GM19467 (cell line): ENCODE data around the gene UROC1.

ENCODE experiments used
- ATAC-seq: cut with Tn5 transposase; IDR thresholded peaks from one replicate; pipeline ENCODE4 v1.9.1; 2021; ENCODE audit warnings: mild to moderate bottlenecking, moderate library complexity; ENCODE audit not compliant: unreplicated experiment

The UROC1 gene

DNA sequence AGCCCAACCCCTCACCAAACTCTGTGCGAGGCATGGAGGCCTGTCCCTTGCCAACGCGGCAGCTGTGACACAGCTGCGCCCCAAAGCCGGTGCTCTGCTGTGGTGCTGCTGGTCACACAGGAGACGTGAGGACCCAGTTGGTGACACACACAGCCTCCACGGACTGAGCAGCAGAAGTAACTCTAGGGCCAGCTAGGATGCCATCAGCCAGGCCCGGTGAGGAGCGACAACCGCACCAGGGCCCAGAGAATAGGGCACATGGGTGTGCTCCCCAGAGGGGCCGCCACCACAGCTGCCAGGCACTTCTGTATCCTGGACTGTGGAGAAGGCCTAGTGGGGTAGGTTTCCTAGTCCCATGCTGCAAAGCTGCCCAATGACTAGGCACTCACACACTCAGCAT, 52.6 kb downstream of the UROC1 start:
- no peak for ATAC-seq

DNA sequence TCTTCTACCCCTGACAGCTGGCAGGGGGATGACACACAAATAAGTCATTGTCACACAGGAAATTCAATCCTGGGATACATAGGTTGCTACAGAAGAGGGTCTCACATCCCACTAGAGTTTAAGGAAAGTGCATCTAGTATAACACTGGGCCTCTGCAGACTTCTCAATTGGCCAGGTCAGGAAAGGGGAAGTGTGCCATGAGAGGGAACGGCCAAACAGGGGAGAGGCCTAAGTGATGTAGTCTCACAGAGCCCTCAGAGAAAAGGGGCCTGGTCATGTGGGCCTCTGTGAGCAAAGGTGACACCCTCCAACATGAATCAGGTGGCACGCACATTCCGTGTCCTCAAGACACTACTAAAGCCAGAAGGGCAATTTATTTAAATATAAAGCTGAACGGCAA, 53.1 kb downstream of the UROC1 start:
- no peak for ATAC-seq

DNA sequence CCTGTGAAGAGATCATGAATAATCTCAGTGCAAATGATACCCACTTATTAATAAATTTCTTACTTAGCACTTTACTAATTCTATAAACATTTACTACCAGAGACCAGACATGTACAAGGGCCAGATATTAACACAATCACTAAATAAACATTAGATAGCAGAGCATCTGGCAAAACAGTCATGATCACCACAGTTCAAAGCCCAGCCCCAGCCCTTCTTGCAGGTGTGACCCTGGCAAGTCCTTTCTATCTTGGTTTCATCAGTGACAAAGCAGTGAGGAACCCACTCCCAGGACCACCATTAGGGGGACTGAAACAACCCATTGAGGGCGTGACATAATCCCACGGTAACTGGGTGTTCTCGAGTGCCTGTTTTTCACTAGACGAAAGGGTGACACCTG, 53.5 kb downstream of the UROC1 start:
- no peak for ATAC-seq

DNA sequence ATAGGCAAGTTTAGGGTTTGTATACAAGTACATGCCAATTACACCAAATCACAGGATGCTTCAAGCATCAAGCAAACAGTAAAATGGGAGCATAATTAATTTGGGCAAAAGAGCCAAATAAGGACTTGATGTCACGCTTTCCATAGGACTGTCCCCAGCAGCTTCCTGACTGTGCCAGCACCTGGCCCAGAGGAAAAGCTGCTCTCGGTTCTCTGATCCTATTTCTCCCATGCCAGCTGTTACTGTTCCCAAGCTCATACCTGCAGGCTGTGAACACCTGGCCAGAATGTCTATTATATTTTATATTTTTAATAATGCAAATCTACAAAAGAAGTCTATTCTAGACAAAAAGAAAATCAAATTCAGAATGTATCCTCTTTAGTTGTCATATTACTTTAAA, 54.1 kb downstream of the UROC1 start:
- no peak for ATAC-seq

DNA sequence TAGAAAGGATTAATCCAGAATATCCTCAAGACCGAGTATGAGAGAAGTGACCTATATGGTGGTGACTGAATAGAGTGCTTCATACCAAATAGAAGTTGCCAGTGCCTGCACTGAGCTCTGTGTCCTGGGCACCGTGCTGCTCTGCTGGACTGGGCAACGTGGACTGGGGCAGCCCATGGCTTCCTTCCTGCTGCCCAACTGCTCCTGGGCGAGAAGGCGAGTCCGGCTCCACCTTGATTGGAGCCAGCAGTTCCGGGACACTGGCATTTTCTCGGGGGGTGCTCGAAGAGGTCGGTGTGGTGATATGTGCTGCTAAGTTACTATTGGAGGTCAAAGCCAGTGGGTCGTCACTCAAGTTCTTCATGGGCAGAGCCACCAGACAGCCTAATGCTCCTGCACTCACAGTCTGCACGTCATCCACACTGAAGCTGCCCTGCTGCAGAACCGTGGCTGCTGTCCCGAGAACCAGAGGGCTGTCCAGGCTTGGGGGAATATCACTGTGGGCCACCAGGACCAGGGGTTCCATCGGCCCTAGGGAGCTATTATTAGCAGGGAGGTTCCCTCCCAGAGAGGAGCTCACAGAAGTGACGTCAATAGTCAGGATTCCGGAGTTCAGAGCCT, 56.0 kb downstream of the UROC1 start:
- no peak for ATAC-seq

DNA sequence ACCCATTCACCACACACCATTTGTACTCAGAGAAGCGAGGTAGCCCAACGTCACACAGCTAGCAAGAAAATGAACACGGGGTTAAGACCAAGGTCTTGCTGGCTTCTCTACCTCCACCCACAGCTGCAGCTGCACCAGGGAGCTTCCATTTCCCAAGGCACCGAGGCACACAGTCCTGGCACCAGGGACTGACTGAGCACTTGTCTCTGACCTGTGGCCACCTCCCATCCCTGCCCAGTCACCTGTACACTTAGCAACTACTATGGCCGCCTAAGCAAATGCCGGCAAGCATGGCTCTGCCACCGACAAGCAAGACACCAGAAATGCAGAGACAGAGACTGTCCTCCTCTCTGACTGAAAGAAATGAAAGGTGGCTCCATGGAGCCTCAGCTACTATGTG, 57.2 kb downstream of the UROC1 start:
- no peak for ATAC-seq

DNA sequence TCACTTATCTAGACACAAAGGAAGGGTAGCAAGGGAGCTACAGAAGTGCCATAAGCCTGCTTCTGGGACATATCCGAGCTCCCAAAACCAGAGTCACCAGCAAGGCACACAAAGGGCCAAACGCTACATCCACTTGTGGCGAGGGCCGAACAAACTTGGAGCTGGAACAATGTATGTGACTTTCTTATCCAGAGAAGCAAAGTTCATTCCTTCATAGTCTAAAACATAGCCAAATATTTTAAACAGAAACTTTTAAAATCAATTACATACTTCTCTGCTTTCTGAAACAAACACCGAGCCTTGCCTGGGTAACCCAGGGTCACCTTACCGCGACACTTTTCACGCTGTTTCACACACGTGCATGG, 57.8 kb downstream of the UROC1 start:
- ATAC-seq = no peak

DNA sequence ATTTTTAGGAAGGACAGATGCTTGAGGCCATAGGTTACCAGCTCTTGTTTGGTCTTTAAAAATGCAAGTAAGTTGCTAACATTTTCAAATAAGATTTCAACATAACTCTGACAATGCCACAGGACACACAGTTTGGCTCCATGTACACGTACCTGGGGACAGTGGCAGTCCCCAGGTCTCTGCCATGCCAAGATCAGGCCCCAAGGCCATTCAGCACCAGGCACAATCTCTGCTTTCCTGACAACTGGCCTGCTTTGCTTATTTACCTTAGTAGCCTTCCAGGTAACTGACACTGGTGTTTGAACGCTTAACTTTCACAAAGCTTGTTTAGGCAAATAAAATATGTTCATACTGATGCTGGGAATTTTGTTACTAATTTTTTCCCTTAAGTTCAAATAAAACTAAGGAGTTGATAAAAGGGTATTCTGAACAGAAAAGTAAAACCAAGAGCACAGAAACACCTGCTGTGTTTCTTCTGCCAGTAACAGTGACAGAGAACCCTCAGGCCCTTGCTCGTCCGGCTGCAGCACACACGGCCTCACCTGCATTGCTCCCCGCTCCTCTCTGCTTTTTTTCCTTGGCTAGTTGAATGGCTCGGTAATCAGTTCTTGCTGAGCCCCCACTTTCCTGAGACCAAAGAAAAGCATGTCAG, 58.3 kb downstream of the UROC1 start:
- ATAC-seq = no peak

DNA sequence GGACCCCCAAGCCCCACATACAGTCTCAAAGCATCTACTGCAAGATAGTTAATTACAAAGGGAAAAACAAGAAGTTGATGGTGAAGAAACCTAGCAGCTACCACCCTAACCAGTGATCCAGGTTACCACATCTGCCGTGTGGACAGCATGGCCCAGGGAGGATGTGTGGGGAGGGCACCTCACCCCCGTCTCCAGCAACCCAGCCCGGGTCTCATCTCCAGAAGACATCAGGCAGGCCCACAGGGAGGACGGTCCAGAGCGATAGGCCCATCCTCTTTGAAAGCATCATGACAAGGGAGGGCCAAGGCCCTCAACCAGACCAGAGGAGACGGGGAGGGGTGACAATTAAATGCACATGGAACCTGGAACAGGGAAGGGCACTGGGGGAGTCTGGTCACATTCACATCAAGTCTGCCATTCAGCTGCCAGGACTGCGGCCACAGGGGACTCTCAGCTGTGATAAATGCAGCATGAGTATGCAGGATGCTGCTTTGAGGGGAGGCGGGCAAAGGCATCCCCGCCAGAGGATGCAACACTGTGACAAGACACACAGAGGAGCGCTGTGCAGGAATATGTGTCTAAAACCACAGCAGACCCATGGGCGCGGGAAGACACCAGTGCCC, 60.7 kb downstream of the UROC1 start:
- no peak for ATAC-seq

DNA sequence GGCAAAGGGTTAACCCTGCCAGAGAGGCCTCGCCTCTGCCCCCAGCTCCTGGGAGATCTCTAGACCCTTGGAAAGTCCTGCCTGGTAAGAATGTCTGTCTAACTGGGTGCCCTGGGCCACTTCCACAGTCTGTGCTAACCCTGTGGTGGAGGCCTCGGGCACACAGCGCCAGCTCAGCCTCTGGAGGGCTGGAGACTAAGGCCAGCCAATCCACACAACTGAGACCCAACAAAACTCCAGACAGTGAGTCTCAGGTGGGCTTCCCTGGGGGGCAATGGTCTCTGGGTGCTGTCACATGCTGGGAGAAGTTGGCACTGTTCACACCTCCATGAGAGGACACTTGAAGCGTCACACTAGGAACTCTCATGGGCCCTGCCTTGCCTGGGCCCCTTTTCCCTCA, 61.4 kb downstream of the UROC1 start:
- ATAC-seq = no peak

DNA sequence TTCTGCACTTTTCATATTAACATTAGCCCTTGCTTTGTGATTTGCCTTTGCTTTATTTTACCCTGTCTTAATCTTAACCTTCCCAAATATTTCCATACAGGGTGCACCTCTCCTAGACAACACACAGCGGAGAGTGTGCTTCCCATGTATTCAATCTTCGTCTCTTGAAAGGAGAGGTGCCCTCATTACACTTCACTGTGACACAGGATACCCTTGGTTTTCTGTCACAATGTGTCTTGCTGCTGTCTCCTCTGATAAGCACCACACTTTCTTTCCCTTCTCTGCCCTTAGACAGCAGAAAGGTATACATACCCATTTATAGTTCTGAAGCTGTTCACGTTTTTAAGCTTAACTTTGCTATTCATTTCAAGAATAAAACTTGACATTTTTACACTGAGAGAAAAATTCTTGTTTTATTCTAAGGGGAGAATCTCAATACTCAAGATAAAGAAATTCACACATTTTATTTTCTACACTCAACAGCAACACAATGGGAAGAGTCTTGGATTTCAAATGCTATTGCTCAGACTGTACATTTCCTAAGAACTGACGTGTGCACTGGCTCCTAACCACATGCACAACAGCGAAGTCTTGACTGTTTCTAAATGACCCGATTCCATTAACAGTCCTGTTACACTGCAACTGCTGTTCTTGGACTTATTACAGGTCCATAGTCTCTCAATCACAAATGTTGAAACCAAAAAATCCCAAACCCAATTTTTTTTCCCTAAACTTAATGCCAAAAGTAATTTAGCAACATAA, 63.0 kb downstream of the UROC1 start:
- no peak for ATAC-seq

DNA sequence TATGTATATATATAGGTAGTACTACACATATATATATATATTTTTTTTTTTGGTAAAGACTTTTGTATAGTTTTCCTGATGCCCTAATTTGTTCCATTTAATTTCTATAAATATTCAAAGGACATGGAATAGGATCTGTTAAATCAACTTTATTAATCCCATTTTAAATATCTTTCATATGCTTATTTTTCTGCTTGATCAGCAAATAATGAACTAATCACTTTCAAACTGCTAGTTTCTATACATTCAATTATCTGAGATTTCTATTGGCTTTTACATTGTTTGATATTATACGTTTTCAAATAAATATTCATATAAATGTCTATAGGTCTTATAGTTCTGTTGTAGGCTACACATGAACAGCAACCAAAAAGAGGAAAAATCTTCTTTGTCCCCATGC, 63.5 kb downstream of the UROC1 start:
- no peak for ATAC-seq

DNA sequence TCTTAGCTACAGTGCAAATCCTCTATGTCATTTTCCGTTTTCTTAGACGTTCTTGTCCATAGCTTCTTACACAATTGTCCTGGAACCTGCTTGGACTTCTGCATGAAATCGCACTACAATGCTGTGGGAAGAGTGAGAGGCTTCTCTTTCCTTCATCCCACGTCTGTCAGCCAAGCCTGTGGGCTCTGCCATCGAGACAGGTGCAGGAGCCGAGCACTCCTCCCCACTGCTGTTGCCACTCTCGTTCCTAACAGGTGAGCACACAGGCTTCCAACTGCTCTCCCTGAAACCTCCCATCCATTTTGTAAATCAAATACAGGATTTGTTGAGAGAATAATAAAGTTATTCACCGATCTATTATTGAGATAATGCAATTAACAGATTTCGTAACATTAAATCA, 65.4 kb downstream of the UROC1 start:
- no peak for ATAC-seq

DNA sequence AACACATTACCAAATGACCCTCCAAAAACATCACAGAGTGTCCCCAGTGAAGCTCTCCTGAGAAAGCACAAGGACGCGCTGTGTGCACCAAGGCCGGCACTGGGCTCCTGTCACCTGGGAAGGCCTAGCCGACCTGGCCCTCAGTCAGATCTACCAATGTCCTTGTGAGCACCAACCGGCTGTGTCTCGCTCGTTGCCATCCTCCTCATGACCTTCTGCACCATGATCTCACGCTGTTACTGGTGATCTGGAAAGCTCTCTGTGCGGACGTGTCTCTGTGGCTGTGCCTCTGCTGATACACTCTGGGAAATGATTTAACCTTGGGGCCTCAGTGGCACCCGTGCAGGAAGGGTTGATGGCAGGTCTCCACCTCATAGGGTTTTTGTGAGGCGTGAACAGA, 66.1 kb downstream of the UROC1 start:
- no peak for ATAC-seq

DNA sequence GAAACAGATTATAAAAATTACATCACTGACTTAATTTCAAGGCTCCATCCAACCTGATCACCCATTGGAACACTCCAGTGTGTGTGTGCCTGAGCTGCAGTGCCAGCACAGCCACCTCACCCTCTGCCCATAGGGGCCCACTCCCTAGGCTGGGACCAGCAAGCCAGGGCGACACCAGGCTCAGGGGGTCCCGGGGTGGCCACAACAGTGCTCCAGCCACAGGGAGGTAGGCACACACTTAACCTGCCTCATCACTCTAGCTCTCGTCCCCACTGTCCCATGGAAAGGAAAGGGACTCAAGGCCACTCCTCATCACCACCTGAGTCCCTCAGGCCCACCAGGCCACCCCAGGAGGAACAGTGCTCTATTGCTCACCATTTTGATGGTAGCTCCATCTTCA, 66.8 kb downstream of the UROC1 start:
- no peak for ATAC-seq

DNA sequence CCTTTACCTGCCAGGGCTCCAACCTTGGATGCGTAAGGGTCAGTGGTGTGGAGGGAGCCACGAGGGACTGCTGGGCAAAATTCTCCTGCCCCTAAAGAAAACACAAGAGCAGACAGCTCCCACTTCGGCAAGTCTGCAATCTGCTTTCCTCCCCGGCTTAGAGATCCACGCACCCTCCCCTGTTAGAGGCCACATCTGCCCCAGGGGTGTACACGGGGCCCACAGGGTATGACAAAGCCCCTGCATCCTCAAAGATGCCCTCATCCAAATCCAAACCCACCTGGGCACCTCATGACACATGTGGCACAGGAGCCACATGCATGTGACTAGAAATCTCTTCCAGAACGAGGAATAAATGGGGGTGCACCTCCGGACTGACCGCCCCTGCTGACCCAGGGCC, 67.4 kb downstream of the UROC1 start:
- no peak for ATAC-seq

DNA sequence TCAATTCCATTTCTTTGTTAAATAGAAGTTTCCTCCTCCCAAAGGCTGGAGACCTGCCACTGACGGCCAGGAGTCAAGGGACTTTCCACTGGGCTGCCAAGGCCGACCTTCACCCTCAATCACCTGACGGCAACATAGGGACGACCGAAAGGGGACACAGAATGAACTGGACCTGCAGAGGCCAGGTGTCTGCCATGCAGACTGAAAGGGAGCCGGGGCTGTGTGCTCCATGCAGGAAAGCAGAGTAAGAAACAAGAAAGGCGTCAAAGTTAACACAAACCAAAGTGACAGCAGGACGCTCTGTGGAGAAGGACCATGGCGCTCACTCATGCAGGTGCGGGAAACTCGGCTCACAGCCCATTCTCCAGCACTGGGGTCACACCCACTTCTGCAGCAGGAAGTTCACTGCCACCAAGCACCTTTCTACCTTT, 67.9 kb downstream of the UROC1 start:
- no peak for ATAC-seq

DNA sequence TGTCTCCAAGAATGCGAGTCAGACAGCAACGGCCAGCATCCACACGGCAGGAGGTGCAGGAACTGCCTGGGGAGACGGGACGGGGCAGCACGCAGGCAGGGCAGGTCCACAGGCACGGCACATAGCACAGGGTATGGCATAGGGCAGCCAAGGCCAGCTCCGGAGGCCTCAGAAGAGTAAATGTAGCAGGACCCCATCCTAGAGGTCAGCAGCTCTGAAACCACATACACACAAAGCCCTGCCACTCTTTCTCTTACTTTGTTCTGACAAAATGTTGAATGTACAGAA, 68.7 kb downstream of the UROC1 start:
- ATAC-seq = no peak

DNA sequence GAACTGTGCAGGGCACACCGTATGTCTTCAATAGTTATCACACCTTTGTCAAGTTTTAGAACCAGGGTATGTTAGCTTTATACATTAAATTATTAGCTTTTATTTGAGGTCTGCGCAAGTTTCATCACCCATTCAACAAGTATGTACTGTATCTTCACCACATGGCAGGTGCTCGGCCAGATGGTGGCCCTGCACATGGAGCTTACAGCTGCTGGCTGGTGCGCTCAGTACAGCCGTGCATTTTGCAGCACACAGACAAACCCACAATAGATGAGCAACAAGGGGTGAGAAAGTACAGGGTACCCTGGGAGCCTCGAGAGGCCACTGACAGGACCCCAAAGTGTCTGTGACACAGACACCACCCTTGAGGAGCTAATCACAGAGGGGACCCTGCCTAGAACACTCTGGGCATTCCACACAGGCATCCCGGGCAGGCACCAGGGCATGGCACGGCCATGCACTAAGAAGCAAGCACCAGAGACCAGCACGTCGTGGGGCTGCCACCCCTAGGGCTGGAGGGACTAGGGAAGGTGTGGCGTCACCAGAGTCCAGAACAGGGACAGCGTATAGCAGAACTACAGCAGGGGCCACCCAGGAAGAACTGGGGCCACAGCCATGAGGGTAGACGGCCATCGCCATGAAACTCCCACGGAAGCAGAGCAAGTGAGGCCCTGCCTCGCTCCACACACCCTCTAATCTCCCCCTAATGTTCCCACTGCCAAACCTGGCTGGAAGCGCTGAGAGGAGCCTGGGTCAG, 69.3 kb downstream of the UROC1 start:
- ATAC-seq = no peak

DNA sequence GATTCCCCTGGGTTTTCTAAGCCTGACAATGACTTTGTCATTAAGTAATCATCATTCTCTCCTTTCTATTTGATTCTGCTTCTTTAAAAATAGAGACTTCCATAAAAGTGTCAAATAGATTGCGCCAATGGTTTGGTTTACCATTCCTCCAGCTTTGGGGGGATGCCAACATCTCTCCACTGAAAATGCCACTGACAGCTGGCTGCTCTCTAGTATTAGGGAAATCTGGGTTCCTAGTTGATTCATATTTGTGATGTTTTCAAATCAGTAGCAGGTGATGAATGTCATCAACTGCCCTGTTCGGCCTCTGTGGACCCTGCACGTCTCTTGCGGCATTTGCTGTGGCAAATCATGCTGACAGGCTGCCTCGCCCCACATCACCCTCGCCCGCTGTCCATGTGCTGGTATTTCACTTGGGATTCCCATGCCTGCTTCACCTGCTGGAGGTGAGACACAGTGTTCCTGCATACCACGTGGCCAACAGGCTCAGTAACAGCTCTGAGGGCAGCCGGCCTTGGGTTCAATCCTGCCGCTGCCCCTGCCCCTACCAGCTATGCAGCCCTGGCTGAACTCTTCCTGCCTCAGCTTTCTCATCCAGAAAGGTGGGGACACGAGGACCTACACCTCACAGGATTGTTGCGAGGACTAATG, 70.0 kb downstream of the UROC1 start:
- no peak for ATAC-seq

DNA sequence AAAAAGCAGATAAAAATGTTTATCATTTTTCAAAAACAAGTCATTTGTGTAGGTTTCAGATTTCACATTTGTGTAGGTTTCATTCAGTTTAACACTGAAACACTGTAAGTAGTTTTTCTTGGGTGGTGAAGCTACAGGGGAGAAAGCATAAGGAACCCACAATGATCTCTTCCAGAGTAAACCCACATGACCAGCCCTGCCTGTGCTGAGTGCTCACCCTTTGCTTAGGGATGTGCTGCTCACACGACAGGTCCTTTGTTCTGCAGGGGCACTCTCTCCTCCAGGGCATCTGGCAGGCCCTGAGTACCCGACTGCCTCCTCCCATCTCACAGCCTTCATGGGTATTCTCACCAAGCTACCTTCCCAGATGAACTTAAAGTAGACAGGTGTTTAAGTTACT, 70.8 kb downstream of the UROC1 start:
- no peak for ATAC-seq
